Bronchial epithelial cell (primary cell): Measurements from ENCODE around the gene CELF2. TPM values are rescaled to one million over a fixed set of nuclear protein-coding genes. Genes with fewer than 3 reads are reported as not detected.
A peak's percentile ranks its signal among the peaks of the same experiment; 100 is the strongest.

Source experiments
- DNase-seq: peaks from one replicate; pipeline ENCODE4 v3.0.0-alpha.2; 2010; ENCODE audit warnings: low read depth
- FAIRE-seq: peaks from 2 replicates; lab custom pipeline; 2011; peaks lifted over from hg19 to GRCh38; lab: Jason Lieb, UNC
- H3K27me3 ChIP-seq: 2 replicates; pipeline ENCODE4 v1.5.1; 2011; ENCODE audit warnings: low read length; ENCODE audit not compliant: control insufficient read depth, insufficient read depth
- H3K36me3 ChIP-seq: 2 replicates; pipeline ENCODE4 v1.5.1; 2011; ENCODE audit warnings: low read length; ENCODE audit not compliant: control insufficient read depth, insufficient read depth
- H3K4me3 ChIP-seq: 2 replicates; pipeline ENCODE4 v1.5.1; 2011; ENCODE audit warnings: mild to moderate bottlenecking, low read depth, low read length, control low read depth
- CTCF ChIP-seq: IDR thresholded peaks from 2 replicates; pipeline ENCODE4 v1.5.1; 2011; ENCODE audit warnings: mild to moderate bottlenecking, moderate library complexity, low read length, control low read depth, inconsistent platforms; ENCODE audit not compliant: insufficient read depth, severe bottlenecking
- total RNA-seq: library from RNA; depleted of rRNA; stranded (reverse); fragments of >200 nt; gene quantifications from 2 replicates; pipeline ENCODE4 v1.2.1, GENCODE V29; 2014

The CELF2 gene
- total RNA-seq, 1 donor from 2014 or later = 2.1 TPM

GRCh38 chr10:11015446-11015934 is 2.2 kb upstream of the CELF2 start:
- H3K4me3 ChIP-seq = no peak overlapping the region
- no peaks in the 10 kb centered on the region for H3K27me3 ChIP-seq
- H3K36me3 ChIP-seq = no peaks in the 10 kb centered on the region
- no peak for FAIRE-seq
- no peak for TF ChIP-seq CTCF
- no peak for DNase-seq

GRCh38 chr10:11017000-11017569 is 587 bp upstream of the CELF2 start:
- H3K36me3 ChIP-seq = no peaks in the 10 kb centered on the region
- FAIRE-seq (no peak), DNase-seq (peak; percentile 18)
- H3K4me3 ChIP-seq = peak overlapping the region; percentile 60
- no peaks in the 10 kb centered on the region for H3K27me3 ChIP-seq
- no peak for TF ChIP-seq CTCF

GRCh38 chr10:11018432-11018841 is 765 bp downstream of the CELF2 start:
- FAIRE-seq (no peak), DNase-seq (no peak)
- TF ChIP-seq CTCF = no peak
- Histone ChIP-seq H3K27me3 (no peaks in the 10 kb centered on the region), H3K36me3 (no peaks in the 10 kb centered on the region), H3K4me3 (peak overlapping the region; percentile 60)

- no peak for TF ChIP-seq CTCF
- DNase-seq (no peak), FAIRE-seq (no peak)
- peak overlapping the region; percentile 60 for H3K4me3 ChIP-seq
- no peaks in the 10 kb centered on the region for H3K36me3 ChIP-seq
- no peaks in the 10 kb centered on the region for H3K27me3 ChIP-seq
Measured at GRCh38 chr10:11018855-11019631, 1.4 kb downstream of the CELF2 start.

- no peaks in the 10 kb centered on the region for H3K27me3 ChIP-seq
- FAIRE-seq (no peak), DNase-seq (no peak)
- no peaks in the 10 kb centered on the region for H3K36me3 ChIP-seq
- TF ChIP-seq CTCF = no peak
- H3K4me3 ChIP-seq = no peak overlapping the region
Measured at GRCh38 chr10:11019724-11020547, 2.3 kb downstream of the CELF2 start.
